Gastrocnemius medialis (tissue), 4 donors: ENCODE data around the gene CLEC4C. TPM values are rescaled to one million over a fixed set of nuclear protein-coding genes. Genes with fewer than 3 reads are reported as not detected.

Experiments
- ATAC-seq, 2 donors: fragments of 150-250 bp; one replicate each; pipeline ENCODE4 v1.9.1; 2016
- DNase-seq, 2 donors: peaks; one replicate each; pipeline ENCODE4 v3.0.0-alpha.2; 2019
- H3K27ac ChIP-seq, 4 donors: fragments of 200-600 bp; sonication (generic); 1 replicate in 1 of 4; 2 replicates in 3 of 4; pipeline ENCODE4 v1.5.1; 2016 to 2018; ENCODE audit warnings: mild to moderate bottlenecking in 2 of 4, moderate library complexity in 1 of 4
- H3K27me3 ChIP-seq, 3 donors: fragments of 200-600 bp; sonication (generic) in 2 of 3; 1 replicate in 1 of 3; 2 replicates in 2 of 3; pipeline versions ENCODE4 v1.5.1 to v1.6.0; 2016 to 2019; ENCODE audit warnings: mild to moderate bottlenecking in 1 of 3, moderate library complexity in 1 of 3
- H3K36me3 ChIP-seq, 2 donors: fragments of 200-600 bp; sonication (generic) in 1 of 2; one replicate each; pipeline ENCODE4 v1.5.1; 2017 to 2018
- H3K4me1 ChIP-seq, 2 donors: fragments of 200-600 bp; sonication (generic) in 1 of 2; one replicate each; pipeline ENCODE4 v1.5.1; 2016 to 2017; ENCODE audit warnings: mild to moderate bottlenecking in 2 of 2
- H3K4me3 ChIP-seq, 4 donors: fragments of 200-600 bp; sonication (generic) in 3 of 4; 1 replicate in 1 of 4; 2 replicates in 3 of 4; pipeline ENCODE4 v1.5.1; 2016 to 2019; ENCODE audit warnings: mild to moderate bottlenecking in 2 of 4
- H3K9me3 ChIP-seq, 3 donors: fragments of 200-600 bp; sonication (generic) in 2 of 3; 1 replicate in 1 of 3; 2 replicates in 2 of 3; pipeline ENCODE4 v1.5.1; 2016 to 2019
- CTCF ChIP-seq, 5 experiments: fragments of 450-650 bp in 3 of 5; fragments of 200-600 bp in 2 of 5; sonication (generic) in 2 of 5; IDR thresholded peaks in 4 of 5; conservative IDR thresholded peaks in 1 of 5; 1 replicate in 4 of 5; 2 replicates in 1 of 5; pipeline ENCODE4 v1.5.1; 2016 to 2019; ENCODE audit warnings: antibody characterized with exemption in 5 of 5, mild to moderate bottlenecking in 3 of 5, moderate library complexity in 3 of 5
- POLR2A ChIP-seq, 2 donors: fragments of 450-650 bp; IDR thresholded peaks; one replicate each; pipeline ENCODE4 v1.6.1; 2017; ENCODE audit warnings: antibody characterized with exemption in 2 of 2, mild to moderate bottlenecking in 2 of 2, moderate library complexity in 2 of 2
- in situ Hi-C, 4 donors: fragments of 200-750 bp; cut with MboI; loops; one replicate each; pipeline versions ENCODE4 v1.15.0 to v1.8.0; 2017; ENCODE audit warnings: low sequenced_read_pairs in 4 of 4
- intact Hi-C: fragments of 100-400 bp; cut with DNase I; formaldehyde crosslinking; loops from one replicate; pipeline ENCODE4 v1.15.1; 2023; ENCODE audit warnings: low total_unique reads
- total RNA-seq, 4 donors: library from RNA; depleted of rRNA; stranded (reverse); fragments of >200 nt; gene quantifications; one replicate each; pipeline versions ENCODE4 v1.1.0 to v1.2.3, GENCODE V29; 2016

CLEC4C gene
- total RNA-seq, 4 donors from 2014 or later: not detected

GRCh38 chr12:7711133-7711532, 36.0 kb downstream of the CLEC4C start, which contains the start of gene DPPA3:
Gene DPPA3 (plus strand): TSS chr12:7711433. CDS start chr12:7711571, 138 bp downstream.
- no peaks in the 10 kb centered on the region for H3K4me1 ChIP-seq
- no peak within 1 kb of the TSS for H3K4me3 ChIP-seq
- H3K27ac ChIP-seq: no peak within 1 kb of the TSS
- no peaks in the 10 kb centered on the region for H3K27me3 ChIP-seq
- intact Hi-C loops: no loop called here
- in situ Hi-C loops: no loop called here
- no peak for DNase-seq
- TF ChIP-seq CTCF (IDR thresholded peaks at IDR 0.05 in 4 of 5, conservative IDR thresholded peaks at IDR 0.05 in 1 of 5) (no peak), POLR2A (IDR thresholded peaks at IDR 0.05) (no peak)
- H3K36me3 ChIP-seq: no peaks in the 10 kb centered on the region
- H3K9me3 ChIP-seq: no peaks in the 10 kb centered on the region
- ATAC-seq: no peak

- H3K4me3 ChIP-seq: no peak overlapping the region
- intact Hi-C loops (no loop called here), in situ Hi-C loops (no loop called here)
- TF ChIP-seq CTCF (IDR thresholded peaks at IDR 0.05 in 4 of 5, conservative IDR thresholded peaks at IDR 0.05 in 1 of 5): no peak
- no peak for TF ChIP-seq POLR2A (IDR thresholded peaks at IDR 0.05)
- H3K9me3 ChIP-seq: no peaks in the 10 kb centered on the region
- H3K27ac ChIP-seq: no peak overlapping the region
- ATAC-seq (no peak), DNase-seq (no peak)
- no peaks in the 10 kb centered on the region for H3K27me3 ChIP-seq
- no peaks in the 10 kb centered on the region for H3K4me1 ChIP-seq
- no peaks in the 10 kb centered on the region for H3K36me3 ChIP-seq
Observed at GRCh38 chr12:7709969-7710675, 37.1 kb downstream of the CLEC4C start.

GRCh38 chr12:7705846-7706245, 41.3 kb downstream of the CLEC4C start:
- TF ChIP-seq POLR2A (IDR thresholded peaks at IDR 0.05) (no peak), CTCF (IDR thresholded peaks at IDR 0.05 in 4 of 5, conservative IDR thresholded peaks at IDR 0.05 in 1 of 5) (no peak)
- in situ Hi-C loops (no loop called here), intact Hi-C loops (no loop called here)
- Histone ChIP-seq H3K27me3 (no peaks in the 10 kb centered on the region), H3K36me3 (no peaks in the 10 kb centered on the region), H3K9me3 (no peaks in the 10 kb centered on the region), H3K4me1 (no peaks in the 10 kb centered on the region), H3K4me3 (no peak overlapping the region), H3K27ac (no peak overlapping the region)
- no peak for DNase-seq
- no peak for ATAC-seq

- intact Hi-C loops: no loop called here
Observed at GRCh38 chr12:7695566-7696197, 51.5 kb downstream of the CLEC4C start, which contains the start of gene GDF3. Gene GDF3 (minus strand): TSS chr12:7695775. CDS start chr12:7695728, 47 bp downstream.

More at GRCh38 chr12:7695566-7696197, 51.5 kb downstream of the CLEC4C start, which contains the start of gene GDF3:
- H3K27me3 ChIP-seq: no peaks in the 10 kb centered on the region
- no peaks in the 10 kb centered on the region for H3K36me3 ChIP-seq
- ATAC-seq (no peak), DNase-seq (no peak)
- TF ChIP-seq POLR2A (IDR thresholded peaks at IDR 0.05) (no peak), CTCF (IDR thresholded peaks at IDR 0.05 in 4 of 5, conservative IDR thresholded peaks at IDR 0.05 in 1 of 5) (no peak)
- H3K27ac ChIP-seq: peak within 1 kb of the TSS in 1 of 4 donors; percentile 18
- in situ Hi-C loops: no loop called here
- H3K9me3 ChIP-seq: no peaks in the 10 kb centered on the region
- H3K4me3 ChIP-seq: no peak within 1 kb of the TSS
- no peaks in the 10 kb centered on the region for H3K4me1 ChIP-seq
